Measurements from ENCODE around the gene TMPRSS11B. TPM values are rescaled to one million over a fixed set of nuclear protein-coding genes. Genes with fewer than 3 reads are reported as not detected.

The TMPRSS11B gene
- total and polyA plus RNA-seq, 5 donors = 0.05 TPM; not detected in 4

Other genes with a start within 250 kb of the TMPRSS11B start
- not detected for gene TMPRSS11F, start 115.8 kb downstream of the TMPRSS11B start, total RNA-seq
- gene TMPRSS11F, start 115.8 kb downstream of the TMPRSS11B start, polyA plus RNA-seq = not detected
- 10 to 100 TPM; 51.2 to 64.1 (median 57.6) TPM for gene YTHDC1, start 104.4 kb upstream of the TMPRSS11B start, total RNA-seq
- gene YTHDC1, start 104.4 kb upstream of the TMPRSS11B start, polyA plus RNA-seq = 36.4 TPM
- not detected for gene TMPRSS11E, start 201.8 kb upstream of the TMPRSS11B start, total RNA-seq
- not detected for gene TMPRSS11E, start 201.8 kb upstream of the TMPRSS11B start, polyA plus RNA-seq